ENCODE measurements around the gene ZNF557.

ZNF557 gene

DNA sequence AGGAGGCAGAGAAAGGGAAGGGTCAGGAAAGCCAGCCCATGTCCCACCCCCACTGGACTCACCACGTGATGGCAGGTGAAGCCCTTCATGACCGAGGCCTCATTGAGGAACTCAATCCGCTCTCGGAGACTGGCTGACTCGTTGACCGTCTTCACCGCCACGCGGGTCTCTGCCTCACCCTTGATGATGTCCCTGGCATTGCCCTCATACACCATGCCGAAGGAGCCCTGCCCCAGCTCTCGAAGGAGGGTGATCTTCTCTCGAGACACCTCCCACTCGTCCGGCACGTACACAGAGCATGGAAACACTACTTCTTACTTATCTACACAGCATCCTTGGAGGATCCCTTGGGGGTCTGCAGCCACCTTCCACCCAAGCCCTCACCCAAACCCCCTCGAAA, 55.7 kb downstream of the ZNF557 start:
- DNase-seq (ENCODE audit: low read depth in 2 of 2), result no peak

- DNase-seq (ENCODE audit: low read depth in 2 of 2), result no peak
Observed at GRCh38 chr19:7126132-7126531, 56.6 kb downstream of the ZNF557 start.

GRCh38 chr19:7130043-7130442, 60.5 kb downstream of the ZNF557 start:
- DNase-seq (ENCODE audit: low read depth in 2 of 2), result no peak

DNA sequence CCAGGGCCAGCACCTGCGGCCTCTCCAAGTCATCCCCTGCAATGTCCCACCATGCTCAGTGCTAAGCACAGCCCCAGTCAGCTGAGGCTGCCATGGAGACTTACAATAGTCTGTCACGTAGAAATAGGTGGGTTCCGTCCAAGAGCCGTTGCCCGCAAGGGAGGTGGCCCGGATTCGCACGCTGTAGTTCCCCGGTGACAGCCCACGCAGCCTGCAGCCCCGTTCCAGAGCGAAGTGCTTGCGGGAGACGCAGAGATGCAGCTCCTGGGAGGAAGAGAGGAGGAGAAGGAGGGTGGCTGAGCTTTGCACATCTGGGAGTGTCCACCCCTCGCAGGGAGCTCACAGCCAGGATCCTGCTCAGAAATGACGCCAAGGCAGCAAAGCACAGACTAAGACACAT, 62.6 kb downstream of the ZNF557 start:
- no peak for DNase-seq (ENCODE audit: low read depth in 2 of 2)

GRCh38 chr19:7137120-7137519, 67.6 kb downstream of the ZNF557 start:
- DNase-seq (ENCODE audit: low read depth in 2 of 2), result no peak
